Measurements from ENCODE around the gene BTNL8. TPM values are rescaled to one million over a fixed set of nuclear protein-coding genes. Genes with fewer than 3 reads are reported as not detected.

Gene BTNL8
- total and polyA plus RNA-seq, 2 donors from 2014 or later: 0.19 to 1.2 TPM

DNA sequence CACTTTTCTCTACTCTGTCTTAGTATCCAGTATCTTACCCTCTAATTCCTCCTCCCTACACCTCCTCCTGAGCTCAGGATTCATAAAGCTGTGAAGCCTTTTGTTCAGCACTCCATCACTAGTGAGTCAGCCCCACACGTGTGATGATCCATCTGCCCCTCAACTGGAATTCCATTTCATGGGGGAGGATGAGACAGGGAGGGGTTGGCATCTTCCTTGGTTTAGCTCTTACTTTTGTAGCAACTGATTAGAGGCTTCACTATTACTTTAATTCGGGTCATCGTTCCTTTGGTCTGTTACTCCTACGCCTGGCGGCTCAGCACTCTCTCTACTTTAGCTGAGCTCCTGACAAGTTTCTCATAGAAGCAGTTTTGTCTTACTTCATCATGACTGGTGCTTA, 11.8 kb downstream of the BTNL8 start:
- TF ChIP-seq, protein P1, sequence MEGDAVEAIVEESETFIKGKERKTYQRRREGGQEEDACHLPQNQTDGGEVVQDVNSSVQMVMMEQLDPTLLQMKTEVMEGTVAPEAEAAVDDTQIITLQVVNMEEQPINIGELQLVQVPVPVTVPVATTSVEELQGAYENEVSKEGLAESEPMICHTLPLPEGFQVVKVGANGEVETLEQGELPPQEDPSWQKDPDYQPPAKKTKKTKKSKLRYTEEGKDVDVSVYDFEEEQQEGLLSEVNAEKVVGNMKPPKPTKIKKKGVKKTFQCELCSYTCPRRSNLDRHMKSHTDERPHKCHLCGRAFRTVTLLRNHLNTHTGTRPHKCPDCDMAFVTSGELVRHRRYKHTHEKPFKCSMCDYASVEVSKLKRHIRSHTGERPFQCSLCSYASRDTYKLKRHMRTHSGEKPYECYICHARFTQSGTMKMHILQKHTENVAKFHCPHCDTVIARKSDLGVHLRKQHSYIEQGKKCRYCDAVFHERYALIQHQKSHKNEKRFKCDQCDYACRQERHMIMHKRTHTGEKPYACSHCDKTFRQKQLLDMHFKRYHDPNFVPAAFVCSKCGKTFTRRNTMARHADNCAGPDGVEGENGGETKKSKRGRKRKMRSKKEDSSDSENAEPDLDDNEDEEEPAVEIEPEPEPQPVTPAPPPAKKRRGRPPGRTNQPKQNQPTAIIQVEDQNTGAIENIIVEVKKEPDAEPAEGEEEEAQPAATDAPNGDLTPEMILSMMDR (IDR thresholded peaks at IDR 0.05; ENCODE audit: borderline replicate concordance, extremely low read depth, insufficient read depth): no peak
- no peak for FAIRE-seq
- H3K4me3 ChIP-seq (ENCODE audit: low read length in 3 of 3): no peak overlapping the region
- no peaks in the 10 kb centered on the region for H3K36me3 ChIP-seq (ENCODE audit: control insufficient read depth in 2 of 3, insufficient read depth in 3 of 3, low read length in 3 of 3)
- intact Hi-C loops (cut with DNase I): no loop called here
- H3K27ac ChIP-seq (ENCODE audit: low read depth in 2 of 2, low read length in 2 of 2): no peak overlapping the region
- H3K4me1 ChIP-seq (ENCODE audit: control insufficient read depth in 2 of 3, insufficient read depth in 2 of 3, low read depth in 1 of 3, low read length in 3 of 3): no peaks in the 10 kb centered on the region
- no peaks in the 10 kb centered on the region for H3K9me3 ChIP-seq (ENCODE audit: control insufficient read depth in 2 of 3, insufficient read depth in 1 of 3, low read length in 3 of 3)
- DNase-seq: peak in 2 of 5 donors; percentile 48 to 73
- H3K9ac ChIP-seq (ENCODE audit: low read length in 3 of 3): no peak overlapping the region
- no peaks in the 10 kb centered on the region for H3K27me3 ChIP-seq (ENCODE audit: control insufficient read depth, insufficient read depth, low read length)

DNA sequence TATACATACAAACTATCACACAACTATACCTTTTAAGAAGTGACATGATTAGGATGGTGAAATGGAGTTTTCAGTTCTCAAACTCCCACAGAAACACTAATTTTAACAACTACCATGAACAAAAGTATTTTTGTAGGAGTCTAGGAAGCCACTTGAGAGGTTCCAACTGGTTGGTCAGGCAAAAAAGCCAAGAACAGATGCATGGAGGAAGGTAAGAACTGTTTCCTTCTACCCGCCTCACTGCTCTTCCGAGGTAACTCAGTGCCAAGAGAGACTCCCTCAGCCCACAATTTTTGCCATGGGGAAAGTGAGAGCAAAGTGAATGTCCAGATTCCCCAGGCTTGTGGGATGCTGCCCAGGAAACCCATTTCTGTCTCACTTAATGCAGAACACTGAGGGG, 15.7 kb downstream of the BTNL8 start:
- no peak for DNase-seq
- H3K4me1 ChIP-seq (ENCODE audit: control insufficient read depth in 2 of 3, insufficient read depth in 2 of 3, low read depth in 1 of 3, low read length in 3 of 3): no peaks in the 10 kb centered on the region
- no peak overlapping the region for H3K27ac ChIP-seq (ENCODE audit: low read depth in 2 of 2, low read length in 2 of 2)
- no peaks in the 10 kb centered on the region for H3K9me3 ChIP-seq (ENCODE audit: control insufficient read depth in 2 of 3, insufficient read depth in 1 of 3, low read length in 3 of 3)
- TF ChIP-seq, protein P1 (IDR thresholded peaks at IDR 0.05; ENCODE audit: borderline replicate concordance, extremely low read depth, insufficient read depth): no peak
- no peak overlapping the region for H3K9ac ChIP-seq (ENCODE audit: low read length in 3 of 3)
- intact Hi-C loops (cut with DNase I): no loop called here
- no peaks in the 10 kb centered on the region for H3K27me3 ChIP-seq (ENCODE audit: control insufficient read depth, insufficient read depth, low read length)
- no peak for FAIRE-seq
- no peaks in the 10 kb centered on the region for H3K36me3 ChIP-seq (ENCODE audit: control insufficient read depth in 2 of 3, insufficient read depth in 3 of 3, low read length in 3 of 3)
- no peak overlapping the region for H3K4me3 ChIP-seq (ENCODE audit: low read length in 3 of 3)

DNA sequence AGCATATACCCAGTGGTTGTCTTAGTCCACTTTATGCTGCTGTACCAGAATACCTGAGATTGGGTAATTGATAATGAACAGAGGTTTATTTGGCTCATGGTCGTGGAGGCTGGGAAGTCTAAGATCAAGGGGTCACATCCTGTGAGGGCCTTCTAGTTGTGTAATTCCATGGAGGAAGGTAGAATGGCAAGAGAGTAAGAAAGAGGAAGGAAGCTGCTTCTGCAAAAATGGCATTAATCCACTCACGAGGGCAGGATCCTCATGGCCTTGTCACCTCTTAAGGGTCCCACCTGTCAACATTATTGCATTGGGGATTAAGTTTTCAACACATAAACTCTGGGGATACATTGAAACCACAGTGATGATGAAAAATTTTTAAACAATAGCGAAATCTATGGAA, 17.0 kb downstream of the BTNL8 start:
- Histone ChIP-seq H3K36me3 (ENCODE audit: control insufficient read depth in 2 of 3, insufficient read depth in 3 of 3, low read length in 3 of 3) (no peaks in the 10 kb centered on the region), H3K4me3 (ENCODE audit: low read length in 3 of 3) (no peak overlapping the region), H3K27me3 (ENCODE audit: control insufficient read depth, insufficient read depth, low read length) (no peaks in the 10 kb centered on the region), H3K27ac (ENCODE audit: low read depth in 2 of 2, low read length in 2 of 2) (no peak overlapping the region), H3K4me1 (ENCODE audit: control insufficient read depth in 2 of 3, insufficient read depth in 2 of 3, low read depth in 1 of 3, low read length in 3 of 3) (no peaks in the 10 kb centered on the region), H3K9ac (ENCODE audit: low read length in 3 of 3) (no peak overlapping the region), H3K9me3 (ENCODE audit: control insufficient read depth in 2 of 3, insufficient read depth in 1 of 3, low read length in 3 of 3) (no peaks in the 10 kb centered on the region)
- FAIRE-seq (no peak), DNase-seq (peak in 1 of 5 donors; percentile 1)
- TF ChIP-seq, protein P1 (IDR thresholded peaks at IDR 0.05; ENCODE audit: borderline replicate concordance, extremely low read depth, insufficient read depth): no peak
- intact Hi-C loops (cut with DNase I): no loop called here

DNA sequence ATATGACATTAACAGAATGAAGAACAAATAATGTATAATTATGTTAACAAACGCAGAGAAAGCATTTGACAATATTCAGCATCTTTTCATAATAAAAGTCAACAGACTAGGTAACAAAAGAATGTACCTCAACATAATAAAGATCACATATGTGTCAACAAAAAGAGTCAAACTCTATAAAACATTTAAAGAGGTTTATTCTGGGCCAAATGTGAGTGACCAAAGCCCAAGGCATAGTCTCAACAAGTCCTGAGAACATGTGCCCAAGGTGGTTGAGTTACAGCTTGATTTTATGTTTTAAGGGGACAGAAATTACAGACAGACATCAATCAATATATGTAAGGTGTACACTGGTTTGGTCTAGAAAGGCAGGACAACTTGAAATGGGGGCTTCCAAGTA, 19.4 kb downstream of the BTNL8 start:
- no peaks in the 10 kb centered on the region for H3K27me3 ChIP-seq (ENCODE audit: control insufficient read depth, insufficient read depth, low read length)
- TF ChIP-seq, protein P1 (IDR thresholded peaks at IDR 0.05; ENCODE audit: borderline replicate concordance, extremely low read depth, insufficient read depth): no peak
- FAIRE-seq (no peak), DNase-seq (no peak)
- no peak overlapping the region for H3K9ac ChIP-seq (ENCODE audit: low read length in 3 of 3)
- H3K36me3 ChIP-seq (ENCODE audit: control insufficient read depth in 2 of 3, insufficient read depth in 3 of 3, low read length in 3 of 3): no peaks in the 10 kb centered on the region
- H3K4me1 ChIP-seq (ENCODE audit: control insufficient read depth in 2 of 3, insufficient read depth in 2 of 3, low read depth in 1 of 3, low read length in 3 of 3): no peaks in the 10 kb centered on the region
- peaks cover 0 to 4% (median 0%) of the 10 kb centered on the region in 3 donors for H3K9me3 ChIP-seq (ENCODE audit: control insufficient read depth in 2 of 3, insufficient read depth in 1 of 3, low read length in 3 of 3)
- H3K4me3 ChIP-seq (ENCODE audit: low read length in 3 of 3): no peak overlapping the region
- intact Hi-C loops (cut with DNase I): no loop called here
- H3K27ac ChIP-seq (ENCODE audit: low read depth in 2 of 2, low read length in 2 of 2): no peak overlapping the region

Measured in kidney (tissue), 14 donors.